HEK293 (cell line): ENCODE measurements around the gene PRODH2.

Source experiments
- CTCF ChIA-PET: fragments of 350-600 bp; formaldehyde crosslinking; extraction: SDS; loops from one replicate; lab custom pipeline; 2021; ENCODE audit warnings: antibody characterized with exemption; lab: Yijun Ruan, JAX
- POLR2A ChIA-PET: fragments of 300-600 bp; formaldehyde crosslinking; extraction: SDS; loops from one replicate; lab custom pipeline; 2020; ENCODE audit warnings: antibody characterized with exemption, inconsistent platforms; lab: Yijun Ruan, JAX
- H3K27ac ChIP-seq: fragments of 200-500 bp; sonication (Bioruptor generic); 2 replicates; pipeline ENCODE4 v1.5.1; 2014; ENCODE audit warnings: low read depth, low read length, control low read depth, inconsistent platforms; ENCODE audit errors: extremely low read depth
- H3K36me3 ChIP-seq, 2 experiments: fragments of 200-500 bp in 1 of 2; sonication (Bioruptor generic) in 1 of 2; 1 replicate in 1 of 2; 2 replicates in 1 of 2; pipeline ENCODE4 v1.5.1; 2014 to 2017; ENCODE audit warnings: inconsistent platforms in 2 of 2, low read length in 2 of 2; ENCODE audit not compliant: control insufficient read depth in 2 of 2, insufficient read depth in 1 of 2
- H3K4me1 ChIP-seq: fragments of 200-500 bp; sonication (Bioruptor generic); 2 replicates; pipeline ENCODE4 v1.5.1; 2014; ENCODE audit warnings: mild to moderate bottlenecking, low read length, inconsistent platforms; ENCODE audit not compliant: control insufficient read depth, insufficient read depth
- H3K4me3 ChIP-seq: 2 replicates; pipeline ENCODE4 v1.5.1; 2011; ENCODE audit warnings: low read depth, mild to moderate bottlenecking, control low read depth, low read length, moderate library complexity
- H3K9me3 ChIP-seq: fragments of 200-500 bp; sonication (Bioruptor generic); 2 replicates; pipeline ENCODE4 v1.5.1; 2014; ENCODE audit warnings: low read depth, low read length, inconsistent platforms; ENCODE audit not compliant: control insufficient read depth, insufficient read depth
- KLF7 ChIP-seq: fragments of 450-650 bp; formaldehyde crosslinking; IDR thresholded peaks from 2 replicates; pipeline ENCODE4 v1.5.1; 2016; ENCODE audit warnings: missing biosample characterization, missing genetic modification characterization, borderline replicate concordance
- MYNN ChIP-seq: fragments of 450-650 bp; formaldehyde crosslinking; IDR thresholded peaks from 2 replicates; pipeline ENCODE4 v1.5.1; 2016; ENCODE audit warnings: missing biosample characterization, missing genetic modification characterization, borderline replicate concordance
- SETDB1 ChIP-seq: IDR thresholded peaks from one replicate; pipeline ENCODE4 v1.6.1; 2017; ENCODE audit warnings: mild to moderate bottlenecking, low read length, moderate library complexity, mixed read lengths; ENCODE audit not compliant: insufficient read length
- YY2 ChIP-seq: fragments of 450-650 bp; formaldehyde crosslinking; IDR thresholded peaks from 2 replicates; pipeline ENCODE4 v1.5.1; 2016; ENCODE audit warnings: missing biosample characterization, missing genetic modification characterization
- ZBTB17 ChIP-seq: fragments of 450-650 bp; formaldehyde crosslinking; IDR thresholded peaks from 2 replicates; pipeline ENCODE4 v1.5.1; 2016; ENCODE audit warnings: missing biosample characterization, missing genetic modification characterization
- ZBTB6 ChIP-seq: fragments of 450-650 bp; formaldehyde crosslinking; IDR thresholded peaks from 2 replicates; pipeline ENCODE4 v1.5.1; 2017; ENCODE audit warnings: missing biosample characterization, missing genetic modification characterization
- ZFP37 ChIP-seq: fragments of 450-650 bp; formaldehyde crosslinking; IDR thresholded peaks from 2 replicates; pipeline ENCODE4 v1.5.1; 2016; ENCODE audit warnings: missing biosample characterization, missing genetic modification characterization
- ZIC2 ChIP-seq: fragments of 450-650 bp; formaldehyde crosslinking; IDR thresholded peaks from 2 replicates; pipeline ENCODE4 v1.5.1; 2016; ENCODE audit warnings: missing biosample characterization, missing genetic modification characterization
- ZNF114 ChIP-seq: fragments of 450-650 bp; formaldehyde crosslinking; IDR thresholded peaks from 2 replicates; pipeline ENCODE4 v1.5.0; 2017; ENCODE audit warnings: missing biosample characterization, missing genetic modification characterization
- ZNF133 ChIP-seq: fragments of 450-650 bp; formaldehyde crosslinking; IDR thresholded peaks from 2 replicates; pipeline ENCODE4 v1.5.1; 2016; ENCODE audit warnings: missing biosample characterization, missing genetic modification characterization
- ZNF155 ChIP-seq: fragments of 450-650 bp; formaldehyde crosslinking; IDR thresholded peaks from 2 replicates; pipeline ENCODE4 v1.5.1; 2016; ENCODE audit warnings: missing biosample characterization, missing genetic modification characterization
- ZNF16 ChIP-seq: fragments of 450-650 bp; formaldehyde crosslinking; IDR thresholded peaks from 2 replicates; pipeline ENCODE4 v1.5.1; 2016; ENCODE audit warnings: low read depth, missing biosample characterization, missing genetic modification characterization
- ZNF169 ChIP-seq: fragments of 450-650 bp; formaldehyde crosslinking; IDR thresholded peaks from 2 replicates; pipeline ENCODE4 v1.5.1; 2016; ENCODE audit warnings: missing biosample characterization, missing genetic modification characterization
- ZNF174 ChIP-seq: fragments of 450-650 bp; formaldehyde crosslinking; IDR thresholded peaks from 2 replicates; pipeline ENCODE4 v1.5.0; 2017; ENCODE audit warnings: missing biosample characterization, mild to moderate bottlenecking, missing genetic modification characterization
- ZNF184 ChIP-seq: fragments of 450-650 bp; IDR thresholded peaks from 2 replicates; pipeline ENCODE4 v1.5.1; 2018; ENCODE audit warnings: missing biosample characterization, mild to moderate bottlenecking, missing genetic modification characterization
- ZNF248 ChIP-seq: fragments of 450-650 bp; formaldehyde crosslinking; IDR thresholded peaks from 2 replicates; pipeline ENCODE4 v1.5.1; 2017; ENCODE audit warnings: missing biosample characterization, missing genetic modification characterization
- ZNF335 ChIP-seq: fragments of 450-650 bp; formaldehyde crosslinking; conservative IDR thresholded peaks from 2 replicates; pipeline ENCODE4 v1.5.1; 2016; ENCODE audit warnings: missing biosample characterization, missing genetic modification characterization
- ZNF341 ChIP-seq: fragments of 450-650 bp; formaldehyde crosslinking; IDR thresholded peaks from 2 replicates; pipeline ENCODE4; 2016; ENCODE audit warnings: low read depth, missing biosample characterization, missing genetic modification characterization
- ZNF654 ChIP-seq: fragments of 450-650 bp; formaldehyde crosslinking; IDR thresholded peaks from 2 replicates; pipeline ENCODE4 v1.5.1; 2016; ENCODE audit warnings: low read depth, missing biosample characterization, missing genetic modification characterization
- ZNF692 ChIP-seq: fragments of 450-650 bp; formaldehyde crosslinking; IDR thresholded peaks from 2 replicates; pipeline ENCODE4 v1.5.1; 2016; ENCODE audit warnings: missing biosample characterization, missing genetic modification characterization
- ZNF791 ChIP-seq: fragments of 450-650 bp; formaldehyde crosslinking; IDR thresholded peaks from 2 replicates; pipeline ENCODE4 v1.5.1; 2016; ENCODE audit warnings: missing biosample characterization, missing genetic modification characterization
- ZSCAN30 ChIP-seq: fragments of 450-650 bp; IDR thresholded peaks from 2 replicates; pipeline ENCODE4 v1.5.1; 2018; ENCODE audit warnings: missing biosample characterization, mild to moderate bottlenecking, missing genetic modification characterization, moderate library complexity
- TF ChIP-seq, protein P1 (sequence below): fragments of 450-650 bp; formaldehyde crosslinking; IDR thresholded peaks from 2 replicates; pipeline ENCODE4 v1.5.1; 2017; ENCODE audit warnings: missing biosample characterization, mild to moderate bottlenecking, missing genetic modification characterization, moderate library complexity
- TF ChIP-seq, protein P2 (sequence below): fragments of 450-650 bp; formaldehyde crosslinking; IDR thresholded peaks from 2 replicates; pipeline ENCODE4 v1.5.1; 2016; ENCODE audit warnings: missing biosample characterization, missing genetic modification characterization

PRODH2 gene

DNA sequence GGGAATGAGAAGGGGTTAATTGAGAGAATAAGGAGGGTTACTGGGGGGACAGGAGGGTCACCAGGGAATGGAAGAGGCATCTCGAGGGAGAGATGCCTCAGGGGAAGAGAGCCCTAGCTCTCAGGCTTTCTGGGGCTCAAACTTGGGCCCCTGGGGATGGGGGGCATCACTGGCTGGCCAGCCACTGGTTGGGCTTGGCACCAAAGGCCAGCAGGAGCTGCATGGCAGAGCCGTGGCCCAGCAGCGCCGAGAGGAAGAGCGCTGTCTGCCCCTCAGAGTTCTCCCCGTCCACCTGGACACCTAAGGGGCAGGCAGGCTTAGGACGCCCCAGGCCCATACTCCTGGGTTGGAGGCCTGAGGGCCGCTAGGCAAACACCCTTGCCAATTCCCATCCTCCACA is 19.8 kb downstream of the PRODH2 start:
- Histone ChIP-seq H3K36me3 (no peaks in the 10 kb centered on the region; a peak in 1 of 3 replicates), H3K9me3 (no peaks in the 10 kb centered on the region), H3K4me3 (no peak overlapping the region), H3K27ac (no peak overlapping the region), H3K4me1 (no peaks in the 10 kb centered on the region)
- ChIA-PET POLR2A (no interaction called here), CTCF (interaction anchor here (1.0 kb wide), 1 partner anchor 9 kb away, joined by 4 read pairs; no protein-coding TSS in a partner anchor)
- TF ChIP-seq ZBTB17 (tag by site-specific recombination) (no peak), ZNF335 (0 out of 2 replicates have a peak, but pooled peaks have one; percentile 15)
- TF ChIP-seq, protein P1, sequence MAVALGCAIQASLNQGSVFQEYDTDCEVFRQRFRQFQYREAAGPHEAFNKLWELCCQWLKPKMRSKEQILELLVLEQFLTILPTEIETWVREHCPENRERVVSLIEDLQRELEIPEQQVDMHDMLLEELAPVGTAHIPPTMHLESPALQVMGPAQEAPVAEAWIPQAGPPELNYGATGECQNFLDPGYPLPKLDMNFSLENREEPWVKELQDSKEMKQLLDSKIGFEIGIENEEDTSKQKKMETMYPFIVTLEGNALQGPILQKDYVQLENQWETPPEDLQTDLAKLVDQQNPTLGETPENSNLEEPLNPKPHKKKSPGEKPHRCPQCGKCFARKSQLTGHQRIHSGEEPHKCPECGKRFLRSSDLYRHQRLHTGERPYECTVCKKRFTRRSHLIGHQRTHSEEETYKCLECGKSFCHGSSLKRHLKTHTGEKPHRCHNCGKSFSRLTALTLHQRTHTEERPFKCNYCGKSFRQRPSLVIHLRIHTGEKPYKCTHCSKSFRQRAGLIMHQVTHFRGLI (tag by site-specific recombination) = peak; percentile 93
- TF ChIP-seq, all 188 proteins: peak for 2

GRCh38 chr19:35792312-35792711 is 20.3 kb downstream of the PRODH2 start:
- Histone ChIP-seq H3K4me1 (no peaks in the 10 kb centered on the region), H3K9me3 (no peaks in the 10 kb centered on the region), H3K4me3 (no peak overlapping the region), H3K36me3 (no peaks in the 10 kb centered on the region; a peak in 1 of 3 replicates), H3K27ac (no peak overlapping the region)
- ChIA-PET CTCF (interaction anchor here (0.6 to 1.0 kb wide), 2 partner anchors 10 to 43 kb away, joined by 3 to 4 read pairs; no protein-coding TSS in a partner anchor), POLR2A (no interaction called here)
- peak; percentile 39; the same call in 1 of the 2 replicates for TF ChIP-seq ZNF692 (tag by site-specific recombination)
- no peak for TF ChIP-seq YY2 (tag by site-specific recombination)
- TF ChIP-seq, protein P1 (tag by site-specific recombination) = no peak
- 0 out of 2 replicates have a peak, but pooled peaks have one; percentile 14 for TF ChIP-seq ZIC2 (tag by site-specific recombination)
- TF ChIP-seq, protein P2, sequence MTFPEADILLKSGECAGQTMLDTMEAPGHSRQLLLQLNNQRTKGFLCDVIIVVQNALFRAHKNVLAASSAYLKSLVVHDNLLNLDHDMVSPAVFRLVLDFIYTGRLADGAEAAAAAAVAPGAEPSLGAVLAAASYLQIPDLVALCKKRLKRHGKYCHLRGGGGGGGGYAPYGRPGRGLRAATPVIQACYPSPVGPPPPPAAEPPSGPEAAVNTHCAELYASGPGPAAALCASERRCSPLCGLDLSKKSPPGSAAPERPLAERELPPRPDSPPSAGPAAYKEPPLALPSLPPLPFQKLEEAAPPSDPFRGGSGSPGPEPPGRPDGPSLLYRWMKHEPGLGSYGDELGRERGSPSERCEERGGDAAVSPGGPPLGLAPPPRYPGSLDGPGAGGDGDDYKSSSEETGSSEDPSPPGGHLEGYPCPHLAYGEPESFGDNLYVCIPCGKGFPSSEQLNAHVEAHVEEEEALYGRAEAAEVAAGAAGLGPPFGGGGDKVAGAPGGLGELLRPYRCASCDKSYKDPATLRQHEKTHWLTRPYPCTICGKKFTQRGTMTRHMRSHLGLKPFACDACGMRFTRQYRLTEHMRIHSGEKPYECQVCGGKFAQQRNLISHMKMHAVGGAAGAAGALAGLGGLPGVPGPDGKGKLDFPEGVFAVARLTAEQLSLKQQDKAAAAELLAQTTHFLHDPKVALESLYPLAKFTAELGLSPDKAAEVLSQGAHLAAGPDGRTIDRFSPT (tag by site-specific recombination) = 0 out of 2 replicates have a peak, but pooled peaks have one; percentile 21
- TF ChIP-seq KLF7 (tag by site-specific recombination) = no peak
- no peak for TF ChIP-seq ZSCAN30 (tag by site-specific recombination)

DNA sequence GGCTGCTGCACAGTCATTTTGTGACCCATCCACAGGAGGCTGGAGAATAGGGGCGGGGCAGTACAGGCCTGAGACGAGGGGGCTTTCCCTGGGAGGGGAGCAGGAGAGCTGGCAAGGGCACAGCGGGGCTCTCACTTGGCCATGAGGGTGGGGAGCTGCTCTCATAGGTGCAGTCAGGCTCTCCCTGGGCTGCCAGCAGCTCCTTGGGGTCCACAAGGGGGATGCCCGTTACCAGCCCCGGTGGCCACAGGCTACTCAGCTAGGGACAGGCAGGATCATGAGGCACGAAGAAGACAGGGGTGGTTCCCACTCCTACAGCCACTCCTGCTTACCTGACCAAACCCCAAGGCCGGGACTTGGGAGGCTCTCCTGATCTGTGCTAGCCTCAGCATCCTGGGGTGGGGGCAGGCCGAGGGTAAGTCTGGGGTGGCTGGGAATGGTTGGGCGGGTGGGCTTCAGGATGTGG is 20.8 kb downstream of the PRODH2 start:
- Histone ChIP-seq H3K36me3 (no peaks in the 10 kb centered on the region; a peak in 1 of 3 replicates), H3K27ac (no peak overlapping the region), H3K4me1 (no peaks in the 10 kb centered on the region), H3K9me3 (no peaks in the 10 kb centered on the region), H3K4me3 (no peak overlapping the region)
- CTCF ChIA-PET = interaction anchor here (0.6 to 1.0 kb wide), 2 partner anchors 10 to 43 kb away, joined by 3 to 4 read pairs; no protein-coding TSS in a partner anchor
- POLR2A ChIA-PET = no interaction called here
- TF ChIP-seq ZNF133 (tag by site-specific recombination) (no peak), ZNF791 (tag by site-specific recombination) (no peak), ZFP37 (tag by site-specific recombination) (no peak), ZNF16 (tag by site-specific recombination) (no peak), MYNN (tag by site-specific recombination) (no peak), ZNF155 (tag by site-specific recombination) (no peak), ZNF174 (no peak), SETDB1 (no peak), ZNF341 (tag by site-specific recombination) (no peak), ZNF184 (tag by site-specific recombination) (no peak), ZNF169 (tag by site-specific recombination) (no peak), ZNF248 (tag by site-specific recombination) (no peak), ZBTB6 (tag by site-specific recombination) (no peak), ZNF654 (no peak), ZNF114 (tag by site-specific recombination) (no peak)
